ENCODE results near the gene ANKFY1.

- TF ChIP-seq POLR2A (IDR thresholded peaks at IDR 0.05) = no peak
- TF ChIP-seq CTCF (IDR thresholded peaks at IDR 0.05) = no peak
- no peak for TF ChIP-seq EP300 (IDR thresholded peaks at IDR 0.05; ENCODE audit: low read depth)
- TF ChIP-seq POLR2AphosphoS5 (IDR thresholded peaks at IDR 0.05) = no peak
Measured at GRCh38 chr17:4198995-4199394, 64.8 kb downstream of the ANKFY1 start.
